Body of pancreas (tissue), 4 donors: ENCODE data around the gene TMC3. TPM values are rescaled to one million over a fixed set of nuclear protein-coding genes. Genes with fewer than 3 reads are reported as not detected.

Source experiments
- ATAC-seq: fragments of 150-250 bp; one replicate; pipeline ENCODE4 v1.9.1; 2016
- DNase-seq, 4 donors: peaks; one replicate each; pipeline ENCODE4 v3.0.0-alpha.2; 2019
- H3K27ac ChIP-seq, 4 donors: fragments of 200-600 bp; sonication (generic); 1 replicate in 3 of 4; 2 replicates in 1 of 4; pipeline versions ENCODE4 v1.5.1 to v1.6.1; 2016 to 2019; ENCODE audit warnings: mild to moderate bottlenecking in 1 of 4, mixed read lengths in 1 of 4, moderate library complexity in 1 of 4
- H3K27me3 ChIP-seq, 2 donors: fragments of 200-600 bp; sonication (generic); one replicate each; pipeline ENCODE4 v1.6.0; 2016; ENCODE audit warnings: mild to moderate bottlenecking in 1 of 2
- H3K36me3 ChIP-seq, 2 donors: fragments of 200-600 bp; sonication (generic); replicated peaks in 1 of 2; 2 replicates each; pipeline ENCODE4 v1.5.1; 2016; ENCODE audit warnings: low read depth in 2 of 2; ENCODE audit not compliant: insufficient read depth in 1 of 2
- H3K4me1 ChIP-seq: fragments of 200-600 bp; sonication (generic); one replicate; pipeline ENCODE4 v1.6.0; 2016
- H3K4me3 ChIP-seq, 2 donors: fragments of 200-600 bp; sonication (generic); 1 replicate in 1 of 2; 2 replicates in 1 of 2; pipeline ENCODE4 v1.5.1; 2016 to 2019
- H3K9me3 ChIP-seq, 3 donors: fragments of 200-600 bp; sonication (generic); 1 replicate in 2 of 3; 2 replicates in 1 of 3; pipeline ENCODE4 v1.5.1; 2016
- POLR2A ChIP-seq, 3 donors: fragments of 450-650 bp; IDR thresholded peaks; one replicate each; pipeline ENCODE4 v1.6.1; 2016; ENCODE audit warnings: antibody characterized with exemption in 3 of 3, mild to moderate bottlenecking in 2 of 3
- WGBS, 2 donors: methylation state at CpG; one replicate each; pipeline ENCODE4 v1.1.5; 2017; 5-methylcytosine and 5-hydroxymethylcytosine counted together
- intact Hi-C: fragments of 100-400 bp; cut with DNase I; formaldehyde crosslinking; loops from one replicate; pipeline ENCODE4 v1.15.1; 2023
- total RNA-seq, 2 donors: library from RNA; depleted of rRNA; stranded (reverse); fragments of >200 nt; gene quantifications; one replicate each; pipeline ENCODE4 v1.1.0, GENCODE V29; 2016
- TF ChIP-seq, protein P1 (sequence below), 7 experiments: fragments of 450-650 bp in 4 of 7; fragments of 200-600 bp in 3 of 7; sonication (generic) in 3 of 7; IDR thresholded peaks; one replicate each; pipeline ENCODE4 v1.5.1; 2016 to 2019; ENCODE audit warnings: antibody characterized with exemption in 7 of 7

The TMC3 gene
- total RNA-seq, 2 donors from 2014 or later, result 0.33 TPM; not detected in 1

DNA sequence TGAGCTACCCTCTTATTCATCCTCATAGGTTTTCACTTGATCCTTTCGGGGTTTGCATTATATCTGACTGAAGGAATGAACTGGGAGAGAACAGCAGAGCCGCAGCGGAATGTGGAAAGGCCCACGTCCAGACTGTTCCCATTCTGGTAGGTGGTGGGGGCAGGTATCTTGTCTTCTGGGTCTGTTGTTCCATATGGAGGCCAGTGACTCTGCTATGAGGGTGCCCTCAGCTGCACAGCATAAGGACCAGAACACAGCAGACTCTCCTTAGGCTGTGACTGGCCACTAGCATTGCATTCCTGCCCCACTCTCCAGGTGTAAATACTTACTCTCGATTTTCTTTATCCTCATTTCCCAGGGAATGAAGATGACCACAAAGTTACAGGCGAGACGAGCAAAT is 12.1 kb downstream of the TMC3 start:
- Histone ChIP-seq H3K9me3 (no peaks in the 10 kb centered on the region), H3K27ac (no peak overlapping the region), H3K4me3 (no peak overlapping the region), H3K36me3 (no peaks in the 10 kb centered on the region), H3K27me3 (no peaks in the 10 kb centered on the region), H3K4me1 (no peaks in the 10 kb centered on the region)
- no peak for TF ChIP-seq POLR2A (IDR thresholded peaks at IDR 0.05)
- intact Hi-C loops, result no loop called here
- 86 to 92% methylated on average over 7 of the region's 7 CpGs for WGBS, 2 donors
- no peak for ATAC-seq
- no peak for DNase-seq

DNA sequence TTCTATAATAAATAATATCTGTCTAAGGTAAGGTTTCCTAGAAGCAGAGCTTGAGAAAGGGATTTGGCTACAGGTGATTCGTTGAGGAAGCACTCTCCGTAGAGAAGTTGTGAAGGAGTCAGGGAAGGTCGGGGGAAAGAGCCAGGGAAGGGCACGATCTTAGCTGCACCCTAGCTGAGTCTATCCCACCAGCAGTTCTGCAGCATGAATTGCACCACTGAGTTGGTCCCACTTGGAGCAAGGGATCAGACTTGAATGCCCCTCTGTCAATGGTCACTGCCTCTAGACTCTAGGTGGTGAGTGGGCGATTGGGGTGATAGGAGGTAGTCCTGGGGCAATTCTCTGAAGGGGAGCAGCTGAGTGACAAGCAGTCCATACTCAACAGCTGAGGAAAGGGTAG is 13.5 kb downstream of the TMC3 start:
- intact Hi-C loops, result no loop called here
- no peaks in the 10 kb centered on the region for H3K9me3 ChIP-seq
- no peak overlapping the region for H3K4me3 ChIP-seq
- no peak overlapping the region for H3K27ac ChIP-seq
- H3K27me3 ChIP-seq, result no peaks in the 10 kb centered on the region
- ATAC-seq (no peak), DNase-seq (no peak)
- WGBS, 2 donors, result 93 to 97% methylated on average over 5 of the region's 5 CpGs
- no peaks in the 10 kb centered on the region for H3K36me3 ChIP-seq
- no peaks in the 10 kb centered on the region for H3K4me1 ChIP-seq
- TF ChIP-seq, protein P1, sequence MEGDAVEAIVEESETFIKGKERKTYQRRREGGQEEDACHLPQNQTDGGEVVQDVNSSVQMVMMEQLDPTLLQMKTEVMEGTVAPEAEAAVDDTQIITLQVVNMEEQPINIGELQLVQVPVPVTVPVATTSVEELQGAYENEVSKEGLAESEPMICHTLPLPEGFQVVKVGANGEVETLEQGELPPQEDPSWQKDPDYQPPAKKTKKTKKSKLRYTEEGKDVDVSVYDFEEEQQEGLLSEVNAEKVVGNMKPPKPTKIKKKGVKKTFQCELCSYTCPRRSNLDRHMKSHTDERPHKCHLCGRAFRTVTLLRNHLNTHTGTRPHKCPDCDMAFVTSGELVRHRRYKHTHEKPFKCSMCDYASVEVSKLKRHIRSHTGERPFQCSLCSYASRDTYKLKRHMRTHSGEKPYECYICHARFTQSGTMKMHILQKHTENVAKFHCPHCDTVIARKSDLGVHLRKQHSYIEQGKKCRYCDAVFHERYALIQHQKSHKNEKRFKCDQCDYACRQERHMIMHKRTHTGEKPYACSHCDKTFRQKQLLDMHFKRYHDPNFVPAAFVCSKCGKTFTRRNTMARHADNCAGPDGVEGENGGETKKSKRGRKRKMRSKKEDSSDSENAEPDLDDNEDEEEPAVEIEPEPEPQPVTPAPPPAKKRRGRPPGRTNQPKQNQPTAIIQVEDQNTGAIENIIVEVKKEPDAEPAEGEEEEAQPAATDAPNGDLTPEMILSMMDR (IDR thresholded peaks at IDR 0.05), result no peak
- no peak for TF ChIP-seq POLR2A (IDR thresholded peaks at IDR 0.05)

DNA sequence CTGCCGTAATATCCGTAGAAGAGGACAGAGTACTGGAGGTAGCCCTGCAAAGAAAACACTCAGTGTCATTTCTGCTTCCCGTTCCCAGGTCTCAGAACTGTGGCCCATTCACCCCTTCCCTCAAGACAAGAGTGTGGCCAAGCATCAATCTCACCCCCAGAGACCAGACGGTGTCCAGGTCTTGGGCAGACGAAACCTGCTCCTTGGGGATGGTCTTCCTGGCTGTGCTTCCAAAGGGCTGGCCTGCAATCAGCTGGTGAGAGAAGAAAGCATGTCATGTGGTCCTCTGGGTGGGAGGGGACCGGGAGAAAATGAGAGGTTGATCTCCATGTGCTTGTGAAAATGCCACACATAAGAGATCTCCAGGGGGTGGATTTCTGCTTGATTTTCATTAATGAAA is 15.8 kb downstream of the TMC3 start:
- Histone ChIP-seq H3K4me1 (no peaks in the 10 kb centered on the region), H3K36me3 (no peaks in the 10 kb centered on the region), H3K9me3 (no peaks in the 10 kb centered on the region), H3K27me3 (no peaks in the 10 kb centered on the region), H3K4me3 (no peak overlapping the region), H3K27ac (no peak overlapping the region)
- intact Hi-C loops, result no loop called here
- no peak for DNase-seq
- TF ChIP-seq POLR2A (IDR thresholded peaks at IDR 0.05), result no peak
- TF ChIP-seq, protein P1 (IDR thresholded peaks at IDR 0.05), result no peak
- WGBS, 2 donors, result 92 to 93% methylated on average over 6 of the region's 6 CpGs
- no peak for ATAC-seq

DNA sequence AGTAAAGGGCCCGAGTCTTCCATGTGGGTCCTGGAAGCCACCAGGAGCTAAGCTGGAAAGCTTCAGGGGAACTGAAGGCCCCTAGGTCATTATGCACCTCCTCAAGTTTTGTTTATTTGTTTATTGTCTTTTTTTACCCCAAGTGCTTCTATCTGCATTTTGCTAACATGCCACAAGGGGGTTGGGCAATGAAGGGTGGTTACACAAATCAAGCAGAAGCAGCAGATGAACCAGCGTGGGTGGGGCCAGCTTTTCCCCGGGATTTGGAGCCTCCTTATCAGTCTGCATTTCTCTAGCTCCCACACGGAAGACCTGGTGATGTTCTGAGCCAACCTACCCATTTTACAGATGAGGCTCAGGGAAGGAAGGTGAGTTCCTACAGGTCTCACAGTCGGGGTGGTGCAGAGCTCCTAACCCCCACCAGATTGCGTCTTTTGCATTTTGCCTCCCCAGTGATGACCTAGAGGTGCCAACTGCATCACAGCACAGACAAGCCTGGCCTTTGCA is 16.8 kb downstream of the TMC3 start:
- no peaks in the 10 kb centered on the region for H3K27me3 ChIP-seq
- intact Hi-C loops, result no loop called here
- DNase-seq (no peak), ATAC-seq (no peak)
- H3K27ac ChIP-seq, result no peak overlapping the region
- TF ChIP-seq, protein P1 (IDR thresholded peaks at IDR 0.05), result no peak
- TF ChIP-seq POLR2A (IDR thresholded peaks at IDR 0.05), result no peak
- no peaks in the 10 kb centered on the region for H3K9me3 ChIP-seq
- H3K36me3 ChIP-seq, result no peaks in the 10 kb centered on the region
- WGBS, 2 donors, result 72 to 82% methylated on average over 6 of the region's 6 CpGs
- H3K4me3 ChIP-seq, result no peak overlapping the region
- H3K4me1 ChIP-seq, result no peaks in the 10 kb centered on the region

DNA sequence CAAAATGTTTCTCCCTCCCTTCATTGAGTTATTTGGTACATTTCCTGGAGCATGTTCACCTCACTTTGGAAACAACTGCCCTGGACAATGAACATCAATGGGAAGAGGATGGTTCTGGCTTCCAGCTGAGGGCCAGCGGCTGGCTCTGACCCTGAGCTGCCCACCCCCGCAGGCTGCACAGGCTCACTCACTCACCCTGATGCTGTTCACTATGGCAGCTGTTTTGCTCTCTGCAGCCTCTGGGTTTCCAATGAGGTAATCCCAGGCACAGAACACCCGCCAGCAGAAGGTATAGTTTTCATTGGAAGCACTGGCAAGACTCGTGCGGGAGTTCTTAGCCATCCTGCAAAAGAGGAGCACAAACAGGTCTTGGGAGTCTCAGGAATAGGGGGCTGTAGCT is 17.8 kb downstream of the TMC3 start:
- DNase-seq (no peak), ATAC-seq (no peak)
- Histone ChIP-seq H3K27ac (no peak overlapping the region), H3K27me3 (no peaks in the 10 kb centered on the region), H3K4me3 (no peak overlapping the region), H3K9me3 (no peaks in the 10 kb centered on the region), H3K36me3 (no peaks in the 10 kb centered on the region), H3K4me1 (no peaks in the 10 kb centered on the region)
- no peak for TF ChIP-seq POLR2A (IDR thresholded peaks at IDR 0.05)
- TF ChIP-seq, protein P1 (IDR thresholded peaks at IDR 0.05), result no peak
- 83 to 84% methylated on average over 5 of the region's 5 CpGs for WGBS, 2 donors
- intact Hi-C loops, result no loop called here
